Thyroid gland (tissue), 4 donors: Measurements from ENCODE around the gene PKNOX2.

ENCODE experiments used
- POLR2A ChIP-seq, 2 donors: fragments of 450-650 bp; IDR thresholded peaks; one replicate each; pipeline ENCODE4 v1.6.1; 2017; ENCODE audit warnings: antibody characterized with exemption in 2 of 2, mild to moderate bottlenecking in 2 of 2, moderate library complexity in 1 of 2
- TF ChIP-seq, protein P1 (sequence below), 6 experiments: fragments of 200-600 bp in 3 of 6; fragments of 450-650 bp in 3 of 6; sonication (generic) in 3 of 6; IDR thresholded peaks; one replicate each; pipeline ENCODE4 v1.5.1; 2016 to 2019; ENCODE audit warnings: antibody characterized with exemption in 6 of 6, mild to moderate bottlenecking in 2 of 6, inconsistent platforms in 1 of 6, moderate library complexity in 1 of 6

GRCh38 chr11:125253795-125254525 is 89.4 kb downstream of the PKNOX2 start:
- TF ChIP-seq, protein P1, sequence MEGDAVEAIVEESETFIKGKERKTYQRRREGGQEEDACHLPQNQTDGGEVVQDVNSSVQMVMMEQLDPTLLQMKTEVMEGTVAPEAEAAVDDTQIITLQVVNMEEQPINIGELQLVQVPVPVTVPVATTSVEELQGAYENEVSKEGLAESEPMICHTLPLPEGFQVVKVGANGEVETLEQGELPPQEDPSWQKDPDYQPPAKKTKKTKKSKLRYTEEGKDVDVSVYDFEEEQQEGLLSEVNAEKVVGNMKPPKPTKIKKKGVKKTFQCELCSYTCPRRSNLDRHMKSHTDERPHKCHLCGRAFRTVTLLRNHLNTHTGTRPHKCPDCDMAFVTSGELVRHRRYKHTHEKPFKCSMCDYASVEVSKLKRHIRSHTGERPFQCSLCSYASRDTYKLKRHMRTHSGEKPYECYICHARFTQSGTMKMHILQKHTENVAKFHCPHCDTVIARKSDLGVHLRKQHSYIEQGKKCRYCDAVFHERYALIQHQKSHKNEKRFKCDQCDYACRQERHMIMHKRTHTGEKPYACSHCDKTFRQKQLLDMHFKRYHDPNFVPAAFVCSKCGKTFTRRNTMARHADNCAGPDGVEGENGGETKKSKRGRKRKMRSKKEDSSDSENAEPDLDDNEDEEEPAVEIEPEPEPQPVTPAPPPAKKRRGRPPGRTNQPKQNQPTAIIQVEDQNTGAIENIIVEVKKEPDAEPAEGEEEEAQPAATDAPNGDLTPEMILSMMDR (IDR thresholded peaks at IDR 0.05) = no peak
- TF ChIP-seq POLR2A (IDR thresholded peaks at IDR 0.05) = no peak
